A549 (cell line): ENCODE data around the gene CD109. TPM values are rescaled to one million over a fixed set of nuclear protein-coding genes. Genes with fewer than 3 reads are reported as not detected.
"Not testable (repeated sequence)": the region's sequence is repeated elsewhere in the genome, so short reads cannot be mapped to it uniquely, and the experiment has no call there.

Experiments used
- ATAC-seq, 2 experiments: fragments of 200-7000 bp in 1 of 2; fragments of >200 bp in 1 of 2; cut with Nextera tagmentation in 1 of 2; cut with Tn5 transposase in 1 of 2; 3 replicates each; pipeline versions ENCODE4 v1.8.0 to v1.9.1; 2018 to 2020; ENCODE audit warnings: mild to moderate bottlenecking in 1 of 2, moderate library complexity in 1 of 2
- CTCF ChIA-PET: fragments of 300-600 bp; sonication (Branson Sonifier 250); formaldehyde crosslinking; extraction: SDS; loops from one replicate; lab custom pipeline; 2021; ENCODE audit warnings: antibody characterized with exemption, inconsistent platforms; lab: Yijun Ruan, JAX
- POLR2A ChIA-PET: fragments of 350-600 bp; formaldehyde crosslinking; extraction: SDS; loops from one replicate; lab custom pipeline; 2021; ENCODE audit warnings: antibody characterized with exemption, inconsistent platforms; lab: Yijun Ruan, JAX
- DNase-seq, 2 experiments: peaks; one replicate each; pipeline versions ENCODE4 v3.0.0 to v3.0.0-alpha.2; 2011 to 2016; ENCODE audit warnings: low read depth in 1 of 2, low spot score in 1 of 2
- FAIRE-seq: peaks from 2 replicates; lab custom pipeline; 2011; peaks lifted over from hg19 to GRCh38; lab: Jason Lieb, UNC
- H3K27ac ChIP-seq, 2 experiments: fragments of >200 bp; sonication (Bioruptor Twin); formaldehyde crosslinking; 3 replicates each; pipeline ENCODE4 v1.5.1; 2016 to 2017
- H3K4me1 ChIP-seq: fragments of >200 bp; sonication (Bioruptor Twin); formaldehyde crosslinking; 3 replicates; pipeline ENCODE4 v1.6.1; 2016
- H3K4me2 ChIP-seq: fragments of >200 bp; sonication (Bioruptor Twin); formaldehyde crosslinking; 3 replicates; pipeline ENCODE4 v1.6.1; 2016
- H3K4me3 ChIP-seq: fragments of >200 bp; sonication (Bioruptor Twin); formaldehyde crosslinking; 3 replicates; pipeline ENCODE4 v1.5.1; 2016
- H3K9me3 ChIP-seq: fragments of >200 bp; sonication (Bioruptor Twin); formaldehyde crosslinking; 3 replicates; pipeline ENCODE4 v1.6.1; 2016
- EHMT2 ChIP-seq: fragments of 200-600 bp; sonication (generic); IDR thresholded peaks from 2 replicates; pipeline ENCODE4 v1.6.1; 2016; ENCODE audit warnings: antibody characterized with exemption, low read depth, mild to moderate bottlenecking, moderate library complexity
- EP300 ChIP-seq, 2 experiments: fragments of >200 bp; sonication (Bioruptor Twin); formaldehyde crosslinking; IDR thresholded peaks; 2 replicates in 1 of 2; 3 replicates in 1 of 2; pipeline ENCODE4 v1.6.1; 2016 to 2017
- ESRRA ChIP-seq: fragments of 150-350 bp; IDR thresholded peaks from 2 replicates; pipeline ENCODE4 v1.6.1; 2014; ENCODE audit warnings: mild to moderate bottlenecking, low read length, borderline replicate concordance
- FOSL2 ChIP-seq, 2 experiments: fragments of 450-650 bp in 1 of 2; fragments of >200 bp in 1 of 2; sonication (Bioruptor Twin) in 1 of 2; formaldehyde crosslinking; IDR thresholded peaks; 2 replicates each; pipeline versions ENCODE4 v1.5.0 to v1.6.1; 2016 to 2020; ENCODE audit warnings: mild to moderate bottlenecking in 1 of 2, moderate library complexity in 1 of 2
- HDAC2 ChIP-seq: fragments of 200-600 bp; sonication (generic); IDR thresholded peaks from 2 replicates; pipeline ENCODE4 v1.6.1; 2016
- HOXA7 ChIP-seq: fragments of 250-450 bp; sonication (Bioruptor Pico); IDR thresholded peaks from 2 replicates; pipeline ENCODE4 v1.5.0; 2020; ENCODE audit warnings: mild to moderate bottlenecking, moderate library complexity
- JUN ChIP-seq, 2 experiments: fragments of >200 bp; sonication (Bioruptor Twin); formaldehyde crosslinking; IDR thresholded peaks; 2 replicates in 1 of 2; 3 replicates in 1 of 2; pipeline ENCODE4 v1.6.1; 2016 to 2017
- MAFK ChIP-seq: fragments of 450-650 bp; IDR thresholded peaks from 2 replicates; pipeline ENCODE4 v1.6.1; 2014; ENCODE audit not compliant: partially characterized antibody
- MAZ ChIP-seq: fragments of 150-350 bp; IDR thresholded peaks from 2 replicates; pipeline ENCODE4 v1.6.1; 2014; ENCODE audit warnings: antibody characterized with exemption, low read depth, low read length, borderline replicate concordance
- NPAS2 ChIP-seq: fragments of 250-450 bp; sonication (Bioruptor Pico); IDR thresholded peaks from 2 replicates; pipeline ENCODE4 v1.8.0; 2022; ENCODE audit warnings: mild to moderate bottlenecking, moderate library complexity, borderline replicate concordance
- POLR2A ChIP-seq: IDR thresholded peaks from 2 replicates; pipeline ENCODE4 v1.6.1; 2012; ENCODE audit warnings: mild to moderate bottlenecking, low read length
- POLR2AphosphoS2 ChIP-seq: conservative IDR thresholded peaks from 2 replicates; pipeline ENCODE4 v1.6.1; 2012; ENCODE audit warnings: low read length, improper control_type of control experiment, inconsistent platforms
- RAD21 ChIP-seq, 2 experiments: fragments of >200 bp in 1 of 2; sonication (Bioruptor Twin) in 1 of 2; formaldehyde crosslinking in 1 of 2; IDR thresholded peaks in 1 of 2; conservative IDR thresholded peaks in 1 of 2; 2 replicates in 1 of 2; 3 replicates in 1 of 2; pipeline ENCODE4 v1.6.1; 2012 to 2018; ENCODE audit warnings: inconsistent platforms in 1 of 2
- RARB ChIP-seq: fragments of 250-450 bp; sonication (Bioruptor Pico); IDR thresholded peaks from 2 replicates; pipeline ENCODE4 v1.8.0; 2021; ENCODE audit warnings: mild to moderate bottlenecking, moderate library complexity
- SREBF2 ChIP-seq: fragments of 450-650 bp; IDR thresholded peaks from 2 replicates; pipeline ENCODE4 v1.6.1; 2014; ENCODE audit warnings: mild to moderate bottlenecking, moderate library complexity
- TP53 ChIP-seq: fragments of 250-450 bp; sonication (Bioruptor Pico); IDR thresholded peaks from 2 replicates; pipeline ENCODE4 v1.5.0; 2021; ENCODE audit warnings: mild to moderate bottlenecking, moderate library complexity
- WGBS: methylation state at CpG from one replicate; pipeline ENCODE4 v1.1.6; 2017; ENCODE audit errors: missing lambda C conversion rate; 5-methylcytosine and 5-hydroxymethylcytosine counted together
- polyA plus RNA-seq, 4 experiments: library from polyadenylated mRNA; depleted of rRNA in 3 of 4; stranded (reverse); fragments of >200 nt; fragmentation: RNase III in 1 of 4; extraction: RNeasy Plus Mini Kit Qiagen cat#74134 plus additional on column Dnase treatment in 1 of 4; gene quantifications; 2 replicates in 3 of 4; 3 replicates in 1 of 4; pipeline ENCODE4 v1.2.3, GENCODE V29; 2011 to 2017
- TF ChIP-seq, protein P1 (sequence below): fragments of 250-450 bp; sonication (Bioruptor Pico); IDR thresholded peaks from 2 replicates; pipeline ENCODE4 v1.5.0; 2021; ENCODE audit warnings: mild to moderate bottlenecking, moderate library complexity, borderline replicate concordance

The CD109 gene
- polyA plus RNA-seq, 2 of the 4 experiments (the other 2 are of a cell fraction), result 18.3 to 56.7 TPM

GRCh38 chr6:73712535-73713173 is 16.7 kb downstream of the CD109 start (continued):
- TF ChIP-seq, protein P1, sequence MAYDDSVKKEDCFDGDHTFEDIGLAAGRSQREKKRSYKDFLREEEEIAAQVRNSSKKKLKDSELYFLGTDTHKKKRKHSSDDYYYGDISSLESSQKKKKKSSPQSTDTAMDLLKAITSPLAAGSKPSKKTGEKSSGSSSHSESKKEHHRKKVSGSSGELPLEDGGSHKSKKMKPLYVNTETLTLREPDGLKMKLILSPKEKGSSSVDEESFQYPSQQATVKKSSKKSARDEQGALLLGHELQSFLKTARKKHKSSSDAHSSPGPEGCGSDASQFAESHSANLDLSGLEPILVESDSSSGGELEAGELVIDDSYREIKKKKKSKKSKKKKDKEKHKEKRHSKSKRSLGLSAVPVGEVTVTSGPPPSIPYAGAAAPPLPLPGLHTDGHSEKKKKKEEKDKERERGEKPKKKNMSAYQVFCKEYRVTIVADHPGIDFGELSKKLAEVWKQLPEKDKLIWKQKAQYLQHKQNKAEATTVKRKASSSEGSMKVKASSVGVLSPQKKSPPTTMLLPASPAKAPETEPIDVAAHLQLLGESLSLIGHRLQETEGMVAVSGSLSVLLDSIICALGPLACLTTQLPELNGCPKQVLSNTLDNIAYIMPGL (CRISPR knock-in tag), result no peak
- TF ChIP-seq POLR2AphosphoS2 (no peak), MAZ (no peak), RARB (CRISPR knock-in tag) (no peak), EP300 (IDR thresholded peaks at IDR 0.05) (no peak)
- TF ChIP-seq, all 56 proteins: peak for 0

DNA sequence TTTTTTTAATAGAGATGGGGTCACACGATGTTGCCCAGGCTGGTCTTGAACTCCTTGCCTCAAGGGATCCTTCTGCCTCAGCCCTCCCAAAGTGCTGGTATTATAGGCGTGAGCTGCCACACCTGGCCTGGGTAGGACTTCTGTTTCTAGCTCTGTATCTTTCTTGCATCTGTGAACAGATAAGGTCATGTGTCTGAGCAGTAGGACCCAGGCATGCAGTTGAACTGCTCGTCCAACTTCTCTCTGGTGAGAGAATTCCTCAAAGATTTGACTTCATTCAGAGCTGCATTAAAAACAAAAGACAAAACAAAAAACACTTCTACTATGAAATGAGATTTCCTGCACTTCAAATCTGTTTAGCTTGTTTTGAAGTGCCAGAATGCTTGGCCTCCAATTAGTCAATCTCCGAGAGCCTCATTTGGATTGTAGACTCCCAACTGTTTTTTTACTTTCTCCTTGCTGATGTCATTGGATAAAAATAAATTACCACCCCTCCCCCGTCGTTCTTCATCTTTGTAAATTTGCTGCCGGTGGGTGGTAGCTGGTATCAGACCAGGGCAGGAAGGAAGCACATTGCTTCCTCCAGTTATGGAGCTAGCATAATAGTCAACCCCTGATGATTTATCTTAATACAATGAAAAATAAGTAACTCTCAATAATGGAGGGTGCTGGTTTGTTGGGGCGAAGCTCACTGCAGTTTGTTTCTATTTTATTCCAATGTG is 17.6 kb downstream of the CD109 start:
- peak in 1 of 2 experiments; percentile 24; a peak in 3 of 6 replicates for ATAC-seq
- no peak for DNase-seq
- Histone ChIP-seq H3K4me1 (peaks cover 58% of the 10 kb centered on the region), H3K9me3 (peaks cover 2% of the 10 kb centered on the region; the same call in 1 of the 3 replicates), H3K27ac (peak overlapping the region; percentile 67 to 83), H3K4me3 (no peak overlapping the region), H3K4me2 (peak overlapping the region; percentile 71)
- CTCF ChIA-PET, result interaction anchor here (1.1 to 2.1 kb wide), 6 partner anchors 9 to 1496 kb away, joined by 3 to 7 read pairs (median 4); no protein-coding TSS in a partner anchor
- POLR2A ChIA-PET, result no interaction called here
- 41% methylated on average over 7 of the region's 8 CpGs for WGBS
- TF ChIP-seq RAD21 (conservative IDR thresholded peaks at IDR 0.05 in 1 of 2, IDR thresholded peaks at IDR 0.05 in 1 of 2) (no peak), HOXA7 (CRISPR knock-in tag) (no peak), HDAC2 (no peak)
- FAIRE-seq, result no peak

GRCh38 chr6:73715111-73715508 is 19.1 kb downstream of the CD109 start:
- peak; percentile 82 to 88 for ATAC-seq
- TF ChIP-seq MAFK, result peak; percentile 2
- not testable (repeated sequence) for FAIRE-seq; H3K9me3 ChIP-seq; H3K4me3 ChIP-seq; TF ChIP-seq FOSL2 (IDR thresholded peaks at IDR 0.05)
- TF ChIP-seq FOSL2 (CRISPR knock-in tag; IDR thresholded peaks at IDR 0.05), result peak; percentile 80
- peak overlapping the region; percentile 67 to 83 for H3K27ac ChIP-seq
- 5% methylated on average over 5 of the region's 5 CpGs for WGBS
- peaks cover 58% of the 10 kb centered on the region for H3K4me1 ChIP-seq
- DNase-seq, result peak in 1 of 2 experiments; percentile 70
- ChIA-PET POLR2A (interaction anchor here (1.4 kb wide), 1 partner anchor 10 kb away, joined by 3 read pairs; no protein-coding TSS in a partner anchor), CTCF (interaction anchor here (0.6 to 2.1 kb wide), 4 partner anchors 11 to 1495 kb away, joined by 3 to 7 read pairs (median 4); no protein-coding TSS in a partner anchor)
- peak overlapping the region; percentile 71 for H3K4me2 ChIP-seq

DNA sequence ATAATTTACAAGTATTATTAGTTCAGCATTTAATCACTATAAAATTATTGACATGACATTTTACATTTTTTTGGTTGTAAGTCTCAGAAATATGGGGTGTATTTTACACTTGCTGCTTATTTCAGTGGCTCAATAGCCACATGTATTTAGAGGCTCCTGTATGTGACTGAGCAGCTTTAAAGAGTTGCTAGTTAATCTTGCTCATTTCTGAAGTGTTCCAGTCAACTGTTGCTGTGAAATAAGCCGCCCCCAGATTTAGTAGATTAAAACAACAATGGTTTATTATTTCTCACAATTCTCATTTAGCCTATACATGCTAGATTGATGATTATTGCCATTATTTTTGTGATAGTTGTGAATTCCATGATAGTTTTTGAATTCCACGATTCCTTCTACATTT is 23.0 kb downstream of the CD109 start:
- 87% methylated on average over 2 of the region's 2 CpGs for WGBS
- TF ChIP-seq POLR2AphosphoS2 (no peak), SREBF2 (no peak), HDAC2 (no peak), RAD21 (conservative IDR thresholded peaks at IDR 0.05 in 1 of 2, IDR thresholded peaks at IDR 0.05 in 1 of 2) (no peak), ESRRA (no peak), TP53 (CRISPR knock-in tag) (no peak), POLR2A (no peak), NPAS2 (CRISPR knock-in tag) (no peak), JUN (IDR thresholded peaks at IDR 0.05) (no peak), HOXA7 (CRISPR knock-in tag) (no peak), EHMT2 (no peak)
- POLR2A ChIA-PET, result no interaction called here
- CTCF ChIA-PET, result interaction anchor here (1.0 to 2.4 kb wide), 2 partner anchors 10 to 14 kb away, joined by 3 to 10 read pairs; no protein-coding TSS in a partner anchor
- DNase-seq, result no peak
- Histone ChIP-seq H3K27ac (no peak overlapping the region), H3K9me3 (peaks cover 2% of the 10 kb centered on the region; the same call in 1 of the 3 replicates), H3K4me1 (peaks cover 21% of the 10 kb centered on the region), H3K4me2 (no peak overlapping the region), H3K4me3 (no peak overlapping the region)
- ATAC-seq, result no peak
- no peak for FAIRE-seq
